ENCODE data around the gene DAB2IP.

GRCh38 chr9:121620325-121620673 is 31.1 kb upstream of the DAB2IP start:
- TF ChIP-seq, protein P1, sequence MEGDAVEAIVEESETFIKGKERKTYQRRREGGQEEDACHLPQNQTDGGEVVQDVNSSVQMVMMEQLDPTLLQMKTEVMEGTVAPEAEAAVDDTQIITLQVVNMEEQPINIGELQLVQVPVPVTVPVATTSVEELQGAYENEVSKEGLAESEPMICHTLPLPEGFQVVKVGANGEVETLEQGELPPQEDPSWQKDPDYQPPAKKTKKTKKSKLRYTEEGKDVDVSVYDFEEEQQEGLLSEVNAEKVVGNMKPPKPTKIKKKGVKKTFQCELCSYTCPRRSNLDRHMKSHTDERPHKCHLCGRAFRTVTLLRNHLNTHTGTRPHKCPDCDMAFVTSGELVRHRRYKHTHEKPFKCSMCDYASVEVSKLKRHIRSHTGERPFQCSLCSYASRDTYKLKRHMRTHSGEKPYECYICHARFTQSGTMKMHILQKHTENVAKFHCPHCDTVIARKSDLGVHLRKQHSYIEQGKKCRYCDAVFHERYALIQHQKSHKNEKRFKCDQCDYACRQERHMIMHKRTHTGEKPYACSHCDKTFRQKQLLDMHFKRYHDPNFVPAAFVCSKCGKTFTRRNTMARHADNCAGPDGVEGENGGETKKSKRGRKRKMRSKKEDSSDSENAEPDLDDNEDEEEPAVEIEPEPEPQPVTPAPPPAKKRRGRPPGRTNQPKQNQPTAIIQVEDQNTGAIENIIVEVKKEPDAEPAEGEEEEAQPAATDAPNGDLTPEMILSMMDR (optimal IDR thresholded peaks at IDR 0.05 in 1 of 3, IDR thresholded peaks at IDR 0.05 in 1 of 3, conservative IDR thresholded peaks at IDR 0.05 in 1 of 3; ENCODE audit: extremely low read depth in 1 of 3, insufficient read depth in 2 of 3, low read length in 3 of 3): no peak
- no peak for TF ChIP-seq EZH2 (IDR thresholded peaks at IDR 0.05; ENCODE audit: low read length)
